OCI-LY1 (cell line): ENCODE measurements around the gene DOLPP1.
"Not testable (repeated sequence)": the region's sequence is repeated elsewhere in the genome, so short reads cannot be mapped to it uniquely, and the experiment has no call there.

Source experiments
- CTCF ChIP-seq: fragments of 200-600 bp; sonication (generic), shearing (Covaris generic); IDR thresholded peaks from 2 replicates; pipeline ENCODE4 v1.5.1; 2017; ENCODE audit warnings: mild to moderate bottlenecking, antibody characterized with exemption, low read length, moderate library complexity, mixed read lengths
- EZH2 ChIP-seq: fragments of 200-600 bp; sonication (generic), shearing (Covaris generic); IDR thresholded peaks from 2 replicates; pipeline ENCODE4 v1.8.0; 2017; ENCODE audit warnings: borderline replicate concordance, mixed run types, mild to moderate bottlenecking, antibody characterized with exemption, low read length, moderate library complexity, mixed read lengths

- TF ChIP-seq EZH2, CTCF: not testable (repeated sequence)
Measured at GRCh38 chr9:129122976-129123375, 42.1 kb downstream of the DOLPP1 start.
